Measurements from ENCODE around the gene CCM2. TPM values are rescaled to one million over a fixed set of nuclear protein-coding genes. Genes with fewer than 3 reads are reported as not detected.

The CCM2 gene
- total and polyA plus RNA-seq, 2 of the 8 experiments (the other 6 are each of a cell fraction or from before 2014, with no cell fraction given), result 31.6 to 41.2 TPM

GRCh38 chr7:45118292-45118691 lies 118.3 kb downstream of the CCM2 start:
- Histone ChIP-seq H3K4me1 (replicated peaks in 1 of 4; ENCODE audit: control insufficient read depth in 3 of 4, insufficient read depth in 4 of 4, low read length in 3 of 4) (peaks cover 0 to under 1% (median 0%) of the 10 kb centered on the region in 4 experiments; a peak in 1 of 7 replicates), H3K4me2 (ENCODE audit: insufficient read depth in 1 of 2, low read depth in 2 of 2, low read length in 2 of 2) (no peak overlapping the region), H3K27ac (ENCODE audit: low read depth, low read length) (no peak overlapping the region), H3K56ac (replicated peaks; ENCODE audit: insufficient read length, low read depth, low read length) (no peak overlapping the region), H3K36me3 (ENCODE audit: control insufficient read depth in 2 of 4, insufficient read depth in 4 of 4, low read length in 3 of 4) (no peaks in the 10 kb centered on the region), H2AFZ (ENCODE audit: low read length) (no peak overlapping the region), H3K9me3 (ENCODE audit: insufficient read depth in 2 of 2, low read depth in 1 of 2, low read length in 1 of 2) (no peaks in the 10 kb centered on the region), H2BK12ac (ENCODE audit: low read depth, low read length) (no peak overlapping the region), H4K91ac (replicated peaks; ENCODE audit: insufficient read length, low read length) (no peak overlapping the region), H4K5ac (ENCODE audit: insufficient read length, low read depth, low read length) (no peak overlapping the region), H2BK120ac (replicated peaks; ENCODE audit: low read depth, low read length) (no peak overlapping the region), H3K79me2 (ENCODE audit: control insufficient read depth in 1 of 2, insufficient read depth in 2 of 2, low read length in 2 of 2) (no peaks in the 10 kb centered on the region), H3K9ac (replicated peaks in 1 of 4; ENCODE audit: extremely low read depth in 1 of 4, low read depth in 3 of 4, low read length in 3 of 4) (no peak overlapping the region), H3K4ac (replicated peaks; ENCODE audit: insufficient read length, low read depth, low read length) (no peak overlapping the region), H2AK5ac (ENCODE audit: low read depth, low read length) (no peak overlapping the region), H3K79me1 (ENCODE audit: low read depth, low read length) (no peaks in the 10 kb centered on the region), H3K14ac (ENCODE audit: insufficient read length) (no peak overlapping the region), H3K4me3 (ENCODE audit: extremely low read depth in 1 of 4, insufficient read depth in 2 of 4, low read depth in 3 of 4, low read length in 4 of 4) (no peak overlapping the region), H4K20me1 (replicated peaks in 1 of 2; ENCODE audit: control insufficient read depth in 1 of 2, insufficient read depth in 2 of 2, low read length in 2 of 2) (no peaks in the 10 kb centered on the region), H2BK15ac (ENCODE audit: low read length) (no peak overlapping the region), H4K8ac (ENCODE audit: extremely low read depth, insufficient read depth, low read length) (no peak overlapping the region), H2BK20ac (ENCODE audit: low read length) (no peak overlapping the region), H2BK5ac (ENCODE audit: low read depth, low read length) (no peak overlapping the region), H3K27me3 (replicated peaks in 1 of 4; ENCODE audit: control insufficient read depth in 3 of 4, extremely low read depth in 1 of 4, insufficient read depth in 3 of 4, low read length in 3 of 4) (peaks cover 0 to 4% (median 1%) of the 10 kb centered on the region in 4 experiments; a peak in 1 of 7 replicates), H3K18ac (ENCODE audit: extremely low read depth, low read length) (no peak overlapping the region), H3K23ac (ENCODE audit: insufficient read length) (no peak overlapping the region), H3K23me2 (ENCODE audit: low read depth, low read length) (no peaks in the 10 kb centered on the region)
- WGBS, 2 experiments (ENCODE audit: extremely low coverage in 1 of 2, insufficient coverage in 1 of 2, insufficient read length in 1 of 2, insufficient replicate concordance in 2 of 2, low coverage in 1 of 2, low lambda C conversion rate in 2 of 2, missing lambda C conversion rate in 1 of 2), result 92% methylated on average over 4 of the region's 4 CpGs; no CpG with 5 or more reads in 1 of the 2 experiments
- DNase-seq (ENCODE audit: low read depth in 1 of 2, low spot score in 2 of 2) (no peak), FAIRE-seq (no peak)
- no peak for TF ChIP-seq BACH1 (IDR thresholded peaks at IDR 0.05; ENCODE audit: low read length)
- POLR2A ChIA-PET (ENCODE audit: partially characterized antibody), result interaction anchor here (1.3 kb wide), 1 partner anchor 132 kb away, joined by 4 read pairs; no protein-coding TSS in a partner anchor
- CTCF ChIA-PET (ENCODE audit: partially characterized antibody), result interaction anchor here (1.6 to 4.2 kb wide), 2 partner anchors 17 to 144 kb away, joined by 4 to 21 read pairs; no protein-coding TSS in a partner anchor

Data from H1 (cell line).